GM19035 (cell line): ENCODE measurements around the gene AGPAT1.

Experiments used
- ATAC-seq: cut with Tn5 transposase; IDR thresholded peaks from one replicate; pipeline ENCODE4 v1.9.1; 2021; ENCODE audit not compliant: unreplicated experiment

AGPAT1 gene

GRCh38 chr6:32173051-32173727 is 2.7 kb downstream of the AGPAT1 start:
- ATAC-seq: no peak

- no peak for ATAC-seq
Measured at GRCh38 chr6:32171234-32171633, 4.7 kb downstream of the AGPAT1 start.

- no peak for ATAC-seq
Measured at GRCh38 chr6:32170294-32170693, 5.6 kb downstream of the AGPAT1 start.

GRCh38 chr6:32168807-32169591 is 6.9 kb downstream of the AGPAT1 start:
- ATAC-seq: no peak

GRCh38 chr6:32168350-32168749 is 7.5 kb downstream of the AGPAT1 start:
- no peak for ATAC-seq

GRCh38 chr6:32167761-32168262 is 8.1 kb downstream of the AGPAT1 start:
- ATAC-seq: no peak

GRCh38 chr6:32167154-32167760 is 8.6 kb downstream of the AGPAT1 start:
- no peak for ATAC-seq

GRCh38 chr6:32166411-32167061 is 9.3 kb downstream of the AGPAT1 start:
- no peak for ATAC-seq

GRCh38 chr6:32164295-32164694 is 11.6 kb downstream of the AGPAT1 start, which contains the start of gene EGFL8:
EGFL8 (plus strand) TSS chr6:32164595; CDS start chr6:32166166, 1,571 bp downstream.
- no peak for ATAC-seq

- ATAC-seq: no peak
Measured at GRCh38 chr6:32163559-32164258, 12.2 kb downstream of the AGPAT1 start.

GRCh38 chr6:32158052-32158451 is 17.8 kb downstream of the AGPAT1 start:
- no peak for ATAC-seq

GRCh38 chr6:32156891-32157290 is 19.0 kb downstream of the AGPAT1 start:
- no peak for ATAC-seq

- ATAC-seq: no peak
Measured at GRCh38 chr6:32154514-32155161, 21.2 kb downstream of the AGPAT1 start.

GRCh38 chr6:32153564-32154513 is 22.0 kb downstream of the AGPAT1 start, which contains the start of gene PPT2:
PPT2 (plus strand) TSS chr6:32154141; CDS start chr6:32154595, 454 bp downstream.
- ATAC-seq: no peak

GRCh38 chr6:32152769-32153563 is 22.9 kb downstream of the AGPAT1 start:
- ATAC-seq: no peak

- ATAC-seq: no peak
Measured at GRCh38 chr6:32151863-32152768, 23.8 kb downstream of the AGPAT1 start, which contains the start of gene PRRT1. PRRT1 (minus strand) TSS chr6:32151939; CDS start chr6:32151827, 112 bp downstream.
